ENCODE measurements around the gene PANK2. TPM values are rescaled to one million over a fixed set of nuclear protein-coding genes. Genes with fewer than 3 reads are reported as not detected.

Gene PANK2
- total RNA-seq, 1 donor = 64.8 TPM

GRCh38 chr20:3863317-3863716 lies 25.9 kb upstream of the PANK2 start:
- no peak overlapping the region for H3K4me3 ChIP-seq (ENCODE audit: low read depth, low read length)
- TF ChIP-seq CTCF (IDR thresholded peaks at IDR 0.05; ENCODE audit: insufficient read depth, low read depth, low read length) = no peak
- no peak for DNase-seq (ENCODE audit: low read depth)

GRCh38 chr20:3864518-3864917 lies 24.7 kb upstream of the PANK2 start:
- TF ChIP-seq CTCF (IDR thresholded peaks at IDR 0.05; ENCODE audit: insufficient read depth, low read depth, low read length) = no peak
- DNase-seq (ENCODE audit: low read depth) = no peak
- no peak overlapping the region for H3K4me3 ChIP-seq (ENCODE audit: low read depth, low read length)

- TF ChIP-seq CTCF (IDR thresholded peaks at IDR 0.05; ENCODE audit: insufficient read depth, low read depth, low read length) = no peak
- no peak for DNase-seq (ENCODE audit: low read depth)
- no peak overlapping the region for H3K4me3 ChIP-seq (ENCODE audit: low read depth, low read length)
These were observed 23.9 kb upstream of the PANK2 start for GRCh38 chr20:3865152-3865886.

- no peak for DNase-seq (ENCODE audit: low read depth)
- no peak for TF ChIP-seq CTCF (IDR thresholded peaks at IDR 0.05; ENCODE audit: insufficient read depth, low read depth, low read length)
- H3K4me3 ChIP-seq (ENCODE audit: low read depth, low read length) = no peak overlapping the region
These were observed 23.2 kb upstream of the PANK2 start for GRCh38 chr20:3865887-3866407.

GRCh38 chr20:3866464-3866863 lies 22.7 kb upstream of the PANK2 start:
- DNase-seq (ENCODE audit: low read depth) = no peak
- H3K4me3 ChIP-seq (ENCODE audit: low read depth, low read length) = no peak overlapping the region
- TF ChIP-seq CTCF (IDR thresholded peaks at IDR 0.05; ENCODE audit: insufficient read depth, low read depth, low read length) = no peak

- no peak for TF ChIP-seq CTCF (IDR thresholded peaks at IDR 0.05; ENCODE audit: insufficient read depth, low read depth, low read length)
- H3K4me3 ChIP-seq (ENCODE audit: low read depth, low read length) = no peak overlapping the region
- DNase-seq (ENCODE audit: low read depth) = no peak
These were observed 21.4 kb upstream of the PANK2 start for GRCh38 chr20:3867802-3868201.
